ENCODE measurements around the gene GRK2. TPM values are rescaled to one million over a fixed set of nuclear protein-coding genes. Genes with fewer than 3 reads are reported as not detected.

Gene GRK2
- total and polyA plus RNA-seq, 9 of the 15 experiments (the other 6 are each of a cell fraction or from before 2014, with no cell fraction given), result 0.24 to 95.8 (median 56.5) TPM

DNA sequence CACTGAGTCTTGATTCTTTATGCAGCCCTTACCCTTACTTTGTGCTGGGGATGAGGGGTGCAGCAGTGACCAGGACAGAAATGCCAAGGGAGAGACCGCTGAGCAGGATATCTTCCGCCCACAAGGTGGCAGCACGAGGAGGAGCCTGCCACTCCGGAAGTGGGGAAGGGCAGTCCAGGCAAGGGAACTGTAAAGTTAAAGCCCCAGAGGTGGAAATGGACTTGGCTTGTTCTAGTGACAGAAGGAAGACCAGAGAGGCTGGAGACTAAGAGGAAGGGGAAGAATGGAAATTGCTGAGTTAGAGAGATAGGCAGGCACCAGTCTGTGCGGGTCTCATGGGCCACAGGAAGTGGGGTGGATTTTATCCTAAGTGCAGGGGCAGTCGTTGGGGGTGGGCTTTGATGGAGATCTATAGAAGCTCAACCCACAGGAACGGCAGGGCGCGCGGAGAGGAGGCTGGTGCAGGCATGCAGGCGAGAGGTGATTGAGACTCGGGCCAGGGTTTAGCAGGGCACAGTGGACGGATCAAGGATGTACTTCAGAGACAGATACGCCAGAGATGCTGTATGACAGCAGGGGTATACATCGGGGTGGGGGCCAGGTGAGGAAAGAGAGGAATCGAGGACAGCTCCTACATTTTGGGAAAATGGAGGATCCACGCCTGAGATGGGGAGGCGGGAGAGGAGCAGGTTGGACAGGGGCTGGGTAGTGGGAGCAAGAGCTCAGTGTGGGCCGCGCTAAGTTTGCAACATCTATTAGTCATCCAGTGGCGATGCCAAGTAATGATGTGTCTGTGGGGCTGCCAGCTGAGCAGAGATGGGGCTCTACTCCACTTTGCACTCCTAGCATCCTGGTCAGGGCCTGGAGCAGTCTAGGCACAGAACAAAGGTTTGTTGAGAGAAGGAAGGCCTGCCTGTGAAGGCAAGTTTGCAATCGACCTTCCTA is 3.3 kb upstream of the GRK2 start (continued):
- TF ChIP-seq ZNF436 (CRISPR knock-in tag; IDR thresholded peaks at IDR 0.05), result no peak
- TF ChIP-seq SLC30A9 (CRISPR knock-in tag; IDR thresholded peaks at IDR 0.05), result no peak
- TF ChIP-seq SIRT6 (IDR thresholded peaks at IDR 0.05; ENCODE audit: low read depth, low read length), result no peak
- no peak for TF ChIP-seq NBN (IDR thresholded peaks at IDR 0.05; ENCODE audit: low read depth)
- TF ChIP-seq DNMT1 (IDR thresholded peaks at IDR 0.05), result no peak
- no peak for TF ChIP-seq CHD1 (IDR thresholded peaks at IDR 0.05; ENCODE audit: low read length)
- peak; percentile 34 for TF ChIP-seq TBP (optimal IDR thresholded peaks at IDR 0.05; ENCODE audit: low read depth, low read length)
- no peak for TF ChIP-seq ZNF318 (IDR thresholded peaks at IDR 0.05; ENCODE audit: borderline replicate concordance in 1 of 2, low read depth in 1 of 2)
- TF ChIP-seq, protein P1, sequence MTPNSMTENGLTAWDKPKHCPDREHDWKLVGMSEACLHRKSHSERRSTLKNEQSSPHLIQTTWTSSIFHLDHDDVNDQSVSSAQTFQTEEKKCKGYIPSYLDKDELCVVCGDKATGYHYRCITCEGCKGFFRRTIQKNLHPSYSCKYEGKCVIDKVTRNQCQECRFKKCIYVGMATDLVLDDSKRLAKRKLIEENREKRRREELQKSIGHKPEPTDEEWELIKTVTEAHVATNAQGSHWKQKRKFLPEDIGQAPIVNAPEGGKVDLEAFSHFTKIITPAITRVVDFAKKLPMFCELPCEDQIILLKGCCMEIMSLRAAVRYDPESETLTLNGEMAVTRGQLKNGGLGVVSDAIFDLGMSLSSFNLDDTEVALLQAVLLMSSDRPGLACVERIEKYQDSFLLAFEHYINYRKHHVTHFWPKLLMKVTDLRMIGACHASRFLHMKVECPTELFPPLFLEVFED (CRISPR knock-in tag; conservative IDR thresholded peaks at IDR 0.05), result no peak
- TF ChIP-seq ZNF224 (CRISPR knock-in tag; IDR thresholded peaks at IDR 0.05), result no peak
- no peak for TF ChIP-seq KLF13 (tag; IDR thresholded peaks at IDR 0.05; ENCODE audit: borderline replicate concordance, low read depth)
- TF ChIP-seq MECOM (CRISPR knock-in tag; IDR thresholded peaks at IDR 0.05), result no peak
- no peak for TF ChIP-seq ATF3 (IDR thresholded peaks at IDR 0.05)
- no peak for TF ChIP-seq ATF3 (CRISPR knock-in tag; conservative IDR thresholded peaks at IDR 0.05)

All from K562 (cell line).